ENCODE measurements around the gene BIRC3. TPM values are rescaled to one million over a fixed set of nuclear protein-coding genes. Genes with fewer than 3 reads are reported as not detected.
A peak's percentile ranks its signal among the peaks of the same experiment; 100 is the strongest.

Gene BIRC3
- total RNA-seq, 6 experiments from 2014 or later = 1.6 to 106 (median 15.2) TPM

GRCh38 chr11:102276783-102277182, 40.5 kb upstream of the BIRC3 start:
- Histone ChIP-seq H3K36me3 (no peaks in the 10 kb centered on the region), H3K4me3 (no peak overlapping the region), H3K9me3 (no peaks in the 10 kb centered on the region), H3K27ac (no peak overlapping the region), H3K27me3 (no peaks in the 10 kb centered on the region), H3K4me1 (peaks cover 0 to 19% (median 0%) of the 10 kb centered on the region in 4 donors)
- no peak for DNase-seq
- WGBS (ENCODE audit: insufficient coverage, low coverage, low lambda C conversion rate, missing lambda C conversion rate) = 66% methylated on average over 3 of the region's 3 CpGs
- TF ChIP-seq POLR2A (IDR thresholded peaks at IDR 0.05) = no peak
- no peak for TF ChIP-seq CTCF (IDR thresholded peaks at IDR 0.05)
- ATAC-seq = no peak
- intact Hi-C loops (cut with DNase I) = no loop called here

GRCh38 chr11:102279641-102280170, 37.6 kb upstream of the BIRC3 start:
- peak in 3 of 4 donors; percentile 12 to 22 (median 14) for TF ChIP-seq CTCF (IDR thresholded peaks at IDR 0.05)
- TF ChIP-seq POLR2A (IDR thresholded peaks at IDR 0.05) = no peak
- H3K9me3 ChIP-seq = no peaks in the 10 kb centered on the region
- no peaks in the 10 kb centered on the region for H3K36me3 ChIP-seq
- peaks cover 0 to 13% (median 0%) of the 10 kb centered on the region in 4 donors for H3K4me1 ChIP-seq
- H3K4me3 ChIP-seq = peak overlapping the region in 2 of 3 donors; percentile 8 to 25
- WGBS (ENCODE audit: insufficient coverage, low coverage, low lambda C conversion rate, missing lambda C conversion rate) = 7% methylated on average over 13 of the region's 13 CpGs
- DNase-seq = no peak
- peak; percentile 79 to 84 (median 80) for ATAC-seq
- intact Hi-C loops (cut with DNase I) = no loop called here
- H3K27ac ChIP-seq = no peak overlapping the region
- no peaks in the 10 kb centered on the region for H3K27me3 ChIP-seq

- TF ChIP-seq POLR2A (IDR thresholded peaks at IDR 0.05) = no peak
- intact Hi-C loops (cut with DNase I) = no loop called here
- DNase-seq (no peak), ATAC-seq (peak in 3 of 4 donors; percentile 11 to 29 (median 26))
- no peaks in the 10 kb centered on the region for H3K36me3 ChIP-seq
- no peaks in the 10 kb centered on the region for H3K27me3 ChIP-seq
- H3K9me3 ChIP-seq = no peaks in the 10 kb centered on the region
- H3K4me3 ChIP-seq = no peak overlapping the region
- H3K4me1 ChIP-seq = peaks cover 0 to 13% (median 0%) of the 10 kb centered on the region in 4 donors
- WGBS (ENCODE audit: insufficient coverage, low coverage, low lambda C conversion rate, missing lambda C conversion rate) = 92% methylated on average over 4 of the region's 4 CpGs
- H3K27ac ChIP-seq = no peak overlapping the region
Observed at GRCh38 chr11:102280245-102280833, 36.9 kb upstream of the BIRC3 start.

GRCh38 chr11:102283116-102283485, 34.2 kb upstream of the BIRC3 start:
- intact Hi-C loops (cut with DNase I) = no loop called here
- 100% methylated on average over 1 of the region's 1 CpG for WGBS (ENCODE audit: insufficient coverage, low coverage, low lambda C conversion rate, missing lambda C conversion rate)
- no peak for ATAC-seq

More at GRCh38 chr11:102283116-102283485, 34.2 kb upstream of the BIRC3 start:
- H3K9me3 ChIP-seq = no peaks in the 10 kb centered on the region
- peaks cover 0 to 13% (median 0%) of the 10 kb centered on the region in 4 donors for H3K4me1 ChIP-seq
- no peak for TF ChIP-seq POLR2A (IDR thresholded peaks at IDR 0.05)
- TF ChIP-seq CTCF (IDR thresholded peaks at IDR 0.05) = no peak
- H3K27ac ChIP-seq = no peak overlapping the region
- H3K27me3 ChIP-seq = no peaks in the 10 kb centered on the region
- H3K36me3 ChIP-seq = no peaks in the 10 kb centered on the region
- no peak for DNase-seq
- H3K4me3 ChIP-seq = no peak overlapping the region

Data from right lobe of liver (tissue), 6 donors.